Measurements from ENCODE around the gene ARID2.

DNA sequence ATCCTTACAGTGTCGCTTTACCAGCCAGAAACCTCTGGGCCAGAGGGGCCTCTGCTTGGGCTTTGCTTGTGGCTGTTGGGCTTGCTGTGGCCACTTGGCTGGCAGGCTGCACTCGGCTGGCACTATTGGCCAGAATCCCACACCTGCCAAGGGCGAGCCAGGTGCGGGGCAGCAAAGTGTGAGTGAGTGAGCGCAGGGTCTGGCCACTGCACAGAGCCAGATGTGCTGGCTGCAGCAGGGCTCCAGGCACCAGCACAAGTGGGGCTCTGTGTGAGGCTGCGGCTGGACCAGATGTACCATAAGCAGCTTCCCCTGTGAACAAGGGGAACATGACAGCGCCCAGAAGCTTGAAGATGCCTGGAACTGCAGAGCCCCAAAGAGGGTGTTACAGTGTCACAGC lies 33.5 kb upstream of the ARID2 start:
- TF ChIP-seq EZH2 (IDR thresholded peaks at IDR 0.05; ENCODE audit: insufficient read depth, poor library complexity, severe bottlenecking) (no peak), EZH2phosphoT487 (IDR thresholded peaks at IDR 0.05; ENCODE audit: insufficient read depth, low read depth) (no peak)

Data from GM23248 (cell line).